Left ventricle myocardium inferior (tissue), 1 donor: ENCODE results near the gene PPM1H. TPM values are rescaled to one million over a fixed set of nuclear protein-coding genes. Genes with fewer than 3 reads are reported as not detected.
"Not testable (repeated sequence)": the region's sequence is repeated elsewhere in the genome, so short reads cannot be mapped to it uniquely, and the experiment has no call there.

Experiments used
- DNase-seq: peaks from one replicate; pipeline ENCODE4 v3.0.0-alpha.2; 2020
- H3K27ac ChIP-seq: fragments of 200-600 bp; replicated peaks from 2 replicates; pipeline ENCODE4 v1.8.0; 2021
- H3K27me3 ChIP-seq: fragments of 200-600 bp; 2 replicates; pipeline ENCODE4 v1.8.0; 2021; ENCODE audit warnings: low read depth
- H3K36me3 ChIP-seq: fragments of 200-600 bp; 2 replicates; pipeline ENCODE4 v1.8.0; 2021
- H3K4me1 ChIP-seq: fragments of 200-600 bp; 2 replicates; pipeline ENCODE4 v1.8.0; 2021
- H3K4me3 ChIP-seq: fragments of 200-600 bp; 2 replicates; pipeline ENCODE4 v1.8.0; 2021; ENCODE audit warnings: mild to moderate bottlenecking, moderate library complexity
- H3K9me3 ChIP-seq: fragments of 200-600 bp; replicated peaks from 2 replicates; pipeline ENCODE4 v1.8.0; 2021
- CTCF ChIP-seq: fragments of 200-600 bp; IDR thresholded peaks from 2 replicates; pipeline ENCODE4 v1.8.0; 2021; ENCODE audit warnings: antibody characterized with exemption, mild to moderate bottlenecking, borderline replicate concordance
- intact Hi-C: fragments of 100-400 bp; cut with micrococcal nuclease; formaldehyde crosslinking; loops from one replicate; pipeline ENCODE4 v1.11.0; 2022
- total RNA-seq: library from RNA; stranded (reverse); fragmentation: NEBNext Ultra II Directional; extraction: Animal tissue kit (Norgen Biotek cat#: 25700); gene quantifications from one replicate; pipeline ENCODE4 v1.2.1, GENCODE V29; 2021
- donor health status: DM: no; HTN: yes; CAD: no; lungs with severe emphysema.

The PPM1H gene
- total RNA-seq, 1 donor from 2014 or later, result 6.0 TPM

GRCh38 chr12:62760779-62761178 lies 174.2 kb downstream of the PPM1H start:
- Histone ChIP-seq H3K9me3 (no peaks in the 10 kb centered on the region), H3K36me3 (no peaks in the 10 kb centered on the region), H3K4me1 (peaks cover 57% of the 10 kb centered on the region), H3K27ac (peak overlapping the region; percentile 29), H3K4me3 (no peak overlapping the region), H3K27me3 (no peaks in the 10 kb centered on the region)
- DNase-seq, result no peak
- TF ChIP-seq CTCF, result no peak
- intact Hi-C loops, result no loop called here

GRCh38 chr12:62760341-62760740 lies 174.6 kb downstream of the PPM1H start:
- H3K36me3 ChIP-seq, H3K9me3 ChIP-seq: not testable (repeated sequence)
- peak overlapping the region; percentile 29 for H3K27ac ChIP-seq

GRCh38 chr12:62758216-62758615 lies 176.7 kb downstream of the PPM1H start:
- no peak for TF ChIP-seq CTCF
- peaks cover 46% of the 10 kb centered on the region for H3K4me1 ChIP-seq

More at GRCh38 chr12:62760341-62760740, 174.6 kb downstream of the PPM1H start:
- DNase-seq, H3K4me3 ChIP-seq, H3K27me3 ChIP-seq, intact Hi-C loops: not testable (repeated sequence)
- H3K4me1 ChIP-seq, result peaks cover 57% of the 10 kb centered on the region

GRCh38 chr12:62757048-62757447 lies 177.9 kb downstream of the PPM1H start:
- H3K27ac ChIP-seq, result peak overlapping the region; percentile 6
- H3K9me3 ChIP-seq, result no peaks in the 10 kb centered on the region
- H3K27me3 ChIP-seq, result no peaks in the 10 kb centered on the region
- no peak for TF ChIP-seq CTCF
- H3K36me3 ChIP-seq, result no peaks in the 10 kb centered on the region
- no peak for DNase-seq
- intact Hi-C loops, result no loop called here
- H3K4me3 ChIP-seq, result no peak overlapping the region
- peaks cover 40% of the 10 kb centered on the region for H3K4me1 ChIP-seq

More at GRCh38 chr12:62758216-62758615, 176.7 kb downstream of the PPM1H start:
- no peaks in the 10 kb centered on the region for H3K36me3 ChIP-seq
- H3K27ac ChIP-seq, result no peak overlapping the region
- H3K9me3 ChIP-seq, result no peaks in the 10 kb centered on the region
- H3K4me3 ChIP-seq, result no peak overlapping the region
- DNase-seq, result no peak
- no peaks in the 10 kb centered on the region for H3K27me3 ChIP-seq
- intact Hi-C loops, result no loop called here

- Histone ChIP-seq H3K9me3 (no peaks in the 10 kb centered on the region), H3K4me3 (no peak overlapping the region), H3K36me3 (no peaks in the 10 kb centered on the region), H3K27me3 (no peaks in the 10 kb centered on the region), H3K27ac (no peak overlapping the region), H3K4me1 (peaks cover 17% of the 10 kb centered on the region)
- DNase-seq, result no peak
- intact Hi-C loops, result no loop called here
- no peak for TF ChIP-seq CTCF
These were observed 180.2 kb downstream of the PPM1H start for GRCh38 chr12:62754706-62755105.

GRCh38 chr12:62751810-62752155 lies 183.2 kb downstream of the PPM1H start:
- no peak for DNase-seq
- Histone ChIP-seq H3K4me3 (no peak overlapping the region), H3K36me3 (no peaks in the 10 kb centered on the region), H3K27me3 (no peaks in the 10 kb centered on the region), H3K27ac (no peak overlapping the region), H3K4me1 (peaks cover 4% of the 10 kb centered on the region), H3K9me3 (no peaks in the 10 kb centered on the region)
- intact Hi-C loops, result no loop called here
- no peak for TF ChIP-seq CTCF
